ENCODE data around the gene PRKG2. TPM values are rescaled to one million over a fixed set of nuclear protein-coding genes. Genes with fewer than 3 reads are reported as not detected.

PRKG2 gene
- total RNA-seq, 1 experiment from 2014 or later = 1.9 TPM

- Histone ChIP-seq H3K4me1 (ENCODE audit: insufficient read depth, low read length) (no peaks in the 10 kb centered on the region), H3K79me1 (ENCODE audit: insufficient read depth, low read depth, low read length, poor library complexity, severe bottlenecking) (no peaks in the 10 kb centered on the region), H3K14ac (ENCODE audit: insufficient read depth, low read length) (no peak overlapping the region; the same call in 1 of the 2 replicates), H3T11ph (ENCODE audit: low read length) (no peak overlapping the region), H4K5ac (ENCODE audit: insufficient read length, low read depth, low read length) (no peak overlapping the region), H2BK12ac (ENCODE audit: insufficient read length, low read depth, low read length) (no peak overlapping the region), H3K23ac (ENCODE audit: insufficient read length, low read depth, low read length) (no peak overlapping the region), H3K23me2 (ENCODE audit: insufficient read length, low read depth, low read length, poor library complexity, severe bottlenecking) (no peaks in the 10 kb centered on the region), H3K27me3 (ENCODE audit: insufficient read depth, low read length) (no peaks in the 10 kb centered on the region), H3K79me2 (ENCODE audit: insufficient read depth, low read length) (no peaks in the 10 kb centered on the region), H3K27ac (ENCODE audit: insufficient read length, low read depth, low read length) (no peak overlapping the region), H3K9ac (ENCODE audit: extremely low read depth, insufficient read length, low read length) (no peak overlapping the region), H2BK120ac (ENCODE audit: low read depth, low read length, poor library complexity, severe bottlenecking) (no peak overlapping the region), H3K4me2 (ENCODE audit: insufficient read depth, insufficient read length, low read length) (no peak overlapping the region), H3K4ac (ENCODE audit: low read depth, low read length) (no peak overlapping the region), H3K56ac (ENCODE audit: insufficient read length, low read depth, low read length) (no peak overlapping the region), H3K9me3 (ENCODE audit: control insufficient read depth, low read depth, low read length) (peaks cover 8% of the 10 kb centered on the region), H4K91ac (ENCODE audit: insufficient read length, low read depth, low read length) (no peak overlapping the region), H2AFZ (ENCODE audit: low read length) (no peak overlapping the region), H3K18ac (ENCODE audit: insufficient read length, low read depth, low read length) (no peak overlapping the region), H2BK20ac (ENCODE audit: low read depth, low read length, poor library complexity, severe bottlenecking) (no peak overlapping the region), H2AK5ac (ENCODE audit: insufficient read length, low read length) (no peak overlapping the region), H2BK5ac (ENCODE audit: insufficient read length, low read length) (no peak overlapping the region), H4K8ac (replicated peaks; ENCODE audit: insufficient read length, low read depth, low read length) (no peak overlapping the region), H2BK15ac (ENCODE audit: low read depth, low read length) (no peak overlapping the region), H4K20me1 (ENCODE audit: control insufficient read depth, insufficient read depth, insufficient read length) (no peaks in the 10 kb centered on the region)
- no peak for DNase-seq
- Mint-ChIP-seq H3K36me3 (ENCODE audit: insufficient read depth in 1 of 3, low read depth in 3 of 3) (peaks cover 10 to 13% (median 12%) of the 10 kb centered on the region in 3 experiments), H3K9me3 (peaks cover 12% of the 10 kb centered on the region in 2 experiments), H3K27me3 (ENCODE audit: low read depth) (peaks cover 2% of the 10 kb centered on the region), H3K4me3 (no peak overlapping the region), H3K4me1 (no peaks in the 10 kb centered on the region), H3K27ac (no peak overlapping the region)
- no peak for TF ChIP-seq CTCF (conservative IDR thresholded peaks at IDR 0.05)
- no CpG with 5 or more reads among the region's 23 CpGs for WGBS (ENCODE audit: extremely low coverage, insufficient read length, low lambda C conversion rate)
Observed at GRCh38 chr4:81235982-81236749, 21.1 kb upstream of the PRKG2 start.

Data from H9 (cell line).